Lower lobe of right lung (tissue), 2 donors: ENCODE measurements around the gene ASB9. TPM values are rescaled to one million over a fixed set of nuclear protein-coding genes. Genes with fewer than 3 reads are reported as not detected.

Source experiments
- ATAC-seq, 2 donors: fragments of 200-7000 bp; cut with Tn5 transposase; one replicate each; pipeline ENCODE4 v1.9.1; 2020 to 2022; ENCODE audit warnings: mild to moderate bottlenecking in 2 of 2, moderate library complexity in 2 of 2
- DNase-seq: peaks from one replicate; pipeline ENCODE4 v3.0.0-alpha.2; 2020
- H3K27ac ChIP-seq: fragments of 200-600 bp; one replicate; pipeline ENCODE4 v1.8.0; 2022
- H3K27me3 ChIP-seq: fragments of 200-600 bp; one replicate; pipeline ENCODE4 v1.8.0; 2022; ENCODE audit warnings: low read depth
- H3K36me3 ChIP-seq: fragments of 200-600 bp; one replicate; pipeline ENCODE4 v1.8.0; 2022; ENCODE audit warnings: mild to moderate bottlenecking
- H3K4me1 ChIP-seq: fragments of 200-600 bp; one replicate; pipeline ENCODE4 v1.8.0; 2022
- H3K4me3 ChIP-seq: fragments of 200-600 bp; one replicate; pipeline ENCODE4 v1.8.0; 2022; ENCODE audit warnings: mild to moderate bottlenecking
- H3K9me3 ChIP-seq: fragments of 200-600 bp; one replicate; pipeline ENCODE4 v1.8.0; 2022
- CTCF ChIP-seq: fragments of 200-600 bp; IDR thresholded peaks from one replicate; pipeline ENCODE4 v1.8.0; 2022; ENCODE audit warnings: antibody characterized with exemption, mild to moderate bottlenecking
- intact Hi-C: fragments of 100-400 bp; cut with DNase I; formaldehyde crosslinking; loops from one replicate; pipeline ENCODE4 v1.11.0; 2022
- total RNA-seq: library from RNA; stranded (reverse); fragmentation: NEBNext Ultra II Directional; extraction: Animal tissue kit (Norgen Biotek cat#: 25700); gene quantifications from one replicate; pipeline ENCODE4 v1.2.1, GENCODE V29; 2021
- donor health status: DM: no; HTN: yes; CAD: no; lungs with severe emphysema.

Gene ASB9
- total RNA-seq, 1 donor from 2014 or later, result 6.0 TPM

- intact Hi-C loops, result no loop called here
Observed at GRCh38 chrX:15240414-15240813, 29.5 kb downstream of the ASB9 start.

DNA sequence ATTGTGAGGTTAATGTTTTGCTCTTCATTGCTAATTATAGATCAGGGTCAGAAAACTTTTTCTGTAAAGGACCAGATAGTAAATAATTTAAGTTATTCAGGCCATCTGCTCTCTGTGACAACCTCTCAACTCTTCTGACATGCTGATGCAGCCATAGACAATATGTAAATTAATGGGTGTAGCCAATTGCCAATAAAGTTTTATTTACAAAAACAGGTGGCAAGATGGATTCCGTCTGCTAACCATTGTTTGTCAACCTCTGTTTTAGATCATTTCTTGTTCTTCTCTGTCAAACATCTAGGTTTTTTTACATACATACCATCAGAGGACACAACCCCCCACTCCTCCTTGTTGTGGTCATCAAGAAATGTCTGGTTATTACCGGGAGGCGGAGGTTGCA is 33.7 kb downstream of the ASB9 start:
- ATAC-seq (no peak), DNase-seq (no peak)
- Histone ChIP-seq H3K4me1 (no peaks in the 10 kb centered on the region), H3K27me3 (no peaks in the 10 kb centered on the region), H3K27ac (no peak overlapping the region), H3K4me3 (no peak overlapping the region), H3K36me3 (no peaks in the 10 kb centered on the region), H3K9me3 (no peaks in the 10 kb centered on the region)
- no peak for TF ChIP-seq CTCF
- intact Hi-C loops, result no loop called here

More at GRCh38 chrX:15240414-15240813, 29.5 kb downstream of the ASB9 start:
- no peaks in the 10 kb centered on the region for H3K9me3 ChIP-seq
- H3K4me1 ChIP-seq, result no peaks in the 10 kb centered on the region
- no peaks in the 10 kb centered on the region for H3K27me3 ChIP-seq
- no peaks in the 10 kb centered on the region for H3K36me3 ChIP-seq
- no peak overlapping the region for H3K27ac ChIP-seq
- H3K4me3 ChIP-seq, result no peak overlapping the region
- no peak for TF ChIP-seq CTCF
- ATAC-seq (no peak), DNase-seq (no peak)

- Histone ChIP-seq H3K36me3 (no peaks in the 10 kb centered on the region), H3K4me1 (no peaks in the 10 kb centered on the region), H3K4me3 (no peak overlapping the region), H3K27ac (no peak overlapping the region), H3K9me3 (no peaks in the 10 kb centered on the region), H3K27me3 (no peaks in the 10 kb centered on the region)
- DNase-seq, result no peak
- no peak for ATAC-seq
- intact Hi-C loops, result no loop called here
- no peak for TF ChIP-seq CTCF
Observed at GRCh38 chrX:15235001-15235400, 34.9 kb downstream of the ASB9 start.

GRCh38 chrX:15233416-15234015 is 36.4 kb downstream of the ASB9 start:
- no peak overlapping the region for H3K4me3 ChIP-seq
- ATAC-seq, result no peak
- H3K36me3 ChIP-seq, result no peaks in the 10 kb centered on the region
- H3K27me3 ChIP-seq, result no peaks in the 10 kb centered on the region
- H3K4me1 ChIP-seq, result no peaks in the 10 kb centered on the region
- no peak overlapping the region for H3K27ac ChIP-seq
- H3K9me3 ChIP-seq, result no peaks in the 10 kb centered on the region
- no peak for TF ChIP-seq CTCF
- intact Hi-C loops, result no loop called here
- no peak for DNase-seq

- Histone ChIP-seq H3K27me3 (no peaks in the 10 kb centered on the region), H3K4me1 (no peaks in the 10 kb centered on the region), H3K27ac (no peak overlapping the region), H3K9me3 (no peaks in the 10 kb centered on the region), H3K4me3 (no peak overlapping the region), H3K36me3 (no peaks in the 10 kb centered on the region)
- no peak for TF ChIP-seq CTCF
- DNase-seq (no peak), ATAC-seq (no peak)
- intact Hi-C loops, result no loop called here
Observed at GRCh38 chrX:15224747-15225146, 45.1 kb downstream of the ASB9 start.
